HEK293 (cell line): ENCODE data around the gene TMED1.

ENCODE experiments used
- ATF2 ChIP-seq: fragments of 450-650 bp; formaldehyde crosslinking; IDR thresholded peaks from 2 replicates; pipeline ENCODE4 v1.5.1; 2016; ENCODE audit warnings: missing biosample characterization, missing genetic modification characterization, low read depth
- GLIS2 ChIP-seq: fragments of 450-650 bp; formaldehyde crosslinking; IDR thresholded peaks from 2 replicates; pipeline ENCODE4 v1.5.1; 2016; ENCODE audit warnings: missing biosample characterization, missing genetic modification characterization
- HOXA7 ChIP-seq: sonication (generic); formaldehyde crosslinking; IDR thresholded peaks from 2 replicates; pipeline ENCODE4 v1.8.1; 2022; ENCODE audit warnings: missing genetic modification reagents, borderline replicate concordance
- KLF9 ChIP-seq: fragments of 450-650 bp; formaldehyde crosslinking; IDR thresholded peaks from 2 replicates; pipeline ENCODE4 v1.5.1; 2016; ENCODE audit warnings: missing biosample characterization, missing genetic modification characterization, low read depth
- OSR2 ChIP-seq: fragments of 450-650 bp; formaldehyde crosslinking; IDR thresholded peaks from 2 replicates; pipeline ENCODE4 v1.5.1; 2016; ENCODE audit warnings: missing biosample characterization, missing genetic modification characterization
- PRDM10 ChIP-seq: fragments of 450-650 bp; formaldehyde crosslinking; IDR thresholded peaks from 2 replicates; pipeline ENCODE4 v1.5.1; 2016; ENCODE audit warnings: missing biosample characterization, missing genetic modification characterization
- PRDM4 ChIP-seq: fragments of 450-650 bp; formaldehyde crosslinking; IDR thresholded peaks from 2 replicates; pipeline ENCODE4 v1.5.1; 2017; ENCODE audit warnings: missing biosample characterization, missing genetic modification characterization
- SALL2 ChIP-seq: fragments of 450-650 bp; formaldehyde crosslinking; IDR thresholded peaks from 2 replicates; pipeline ENCODE4 v1.5.0; 2017; ENCODE audit warnings: missing biosample characterization, mild to moderate bottlenecking, missing genetic modification characterization, borderline replicate concordance
- TCF7L2 ChIP-seq: IDR thresholded peaks from 2 replicates; pipeline ENCODE4 v1.6.1; 2011; ENCODE audit warnings: low read depth, mild to moderate bottlenecking, inconsistent platforms, low read length, moderate library complexity, borderline replicate concordance
- ZBTB1 ChIP-seq: fragments of 450-650 bp; formaldehyde crosslinking; IDR thresholded peaks from 2 replicates; pipeline ENCODE4 v1.5.1; 2016; ENCODE audit warnings: missing biosample characterization, missing genetic modification characterization
- ZBTB48 ChIP-seq: fragments of 450-650 bp; formaldehyde crosslinking; IDR thresholded peaks from 2 replicates; pipeline ENCODE4 v1.5.1; 2016; ENCODE audit warnings: missing biosample characterization, missing genetic modification characterization
- ZFP41 ChIP-seq: fragments of 450-650 bp; formaldehyde crosslinking; IDR thresholded peaks from 2 replicates; pipeline ENCODE4 v1.5.1; 2016; ENCODE audit warnings: missing biosample characterization, missing genetic modification characterization, borderline replicate concordance
- ZNF10 ChIP-seq: fragments of 450-650 bp; formaldehyde crosslinking; IDR thresholded peaks from 2 replicates; pipeline ENCODE4 v1.5.1; 2017; ENCODE audit warnings: missing biosample characterization, missing genetic modification characterization
- ZNF311 ChIP-seq: fragments of 450-650 bp; formaldehyde crosslinking; IDR thresholded peaks from 2 replicates; pipeline ENCODE4 v1.5.1; 2017; ENCODE audit warnings: missing biosample characterization, missing genetic modification characterization, borderline replicate concordance
- ZNF335 ChIP-seq: fragments of 450-650 bp; formaldehyde crosslinking; conservative IDR thresholded peaks from 2 replicates; pipeline ENCODE4 v1.5.1; 2016; ENCODE audit warnings: missing biosample characterization, missing genetic modification characterization
- ZNF354C ChIP-seq: fragments of 450-650 bp; formaldehyde crosslinking; IDR thresholded peaks from 2 replicates; pipeline ENCODE4 v1.5.1; 2016; ENCODE audit warnings: missing biosample characterization, missing genetic modification characterization, low read depth, borderline replicate concordance
- ZNF391 ChIP-seq: fragments of 450-650 bp; formaldehyde crosslinking; IDR thresholded peaks from 2 replicates; pipeline ENCODE4 v1.5.1; 2016; ENCODE audit warnings: low read depth, missing biosample characterization, missing genetic modification characterization, borderline replicate concordance
- ZNF48 ChIP-seq: fragments of 450-650 bp; formaldehyde crosslinking; IDR thresholded peaks from 2 replicates; pipeline ENCODE4 v1.5.1; 2016; ENCODE audit warnings: missing biosample characterization, missing genetic modification characterization
- ZNF518A ChIP-seq: fragments of 450-650 bp; formaldehyde crosslinking; conservative IDR thresholded peaks from 2 replicates; pipeline ENCODE4 v1.5.1; 2016; ENCODE audit warnings: low read depth, missing biosample characterization, missing genetic modification characterization
- ZNF544 ChIP-seq: fragments of 450-650 bp; formaldehyde crosslinking; IDR thresholded peaks from 2 replicates; pipeline ENCODE4 v1.5.0; 2017; ENCODE audit warnings: missing biosample characterization, missing genetic modification characterization
- ZNF549 ChIP-seq: fragments of 450-650 bp; IDR thresholded peaks from 2 replicates; pipeline ENCODE4 v1.5.1; 2018; ENCODE audit warnings: missing biosample characterization, missing genetic modification characterization, mild to moderate bottlenecking, inconsistent platforms, moderate library complexity
- ZNF560 ChIP-seq: fragments of 450-650 bp; formaldehyde crosslinking; IDR thresholded peaks from 2 replicates; pipeline ENCODE4 v1.5.1; 2017; ENCODE audit warnings: missing biosample characterization, missing genetic modification characterization, borderline replicate concordance
- ZNF621 ChIP-seq: fragments of 450-650 bp; formaldehyde crosslinking; IDR thresholded peaks from 2 replicates; pipeline ENCODE4 v1.5.1; 2017; ENCODE audit warnings: missing biosample characterization, missing genetic modification characterization
- ZNF677 ChIP-seq: fragments of 450-650 bp; IDR thresholded peaks from 2 replicates; pipeline ENCODE4 v1.5.0; 2018; ENCODE audit warnings: missing biosample characterization, mild to moderate bottlenecking, missing genetic modification characterization, moderate library complexity
- ZNF76 ChIP-seq: fragments of 450-650 bp; formaldehyde crosslinking; IDR thresholded peaks from 2 replicates; pipeline ENCODE4; 2016; ENCODE audit warnings: low read depth, missing biosample characterization, missing genetic modification characterization, borderline replicate concordance
- ZNF768 ChIP-seq: fragments of 450-650 bp; formaldehyde crosslinking; IDR thresholded peaks from 2 replicates; pipeline ENCODE4 v1.5.1; 2018; ENCODE audit warnings: missing biosample characterization, mild to moderate bottlenecking, missing genetic modification characterization
- ZXDB ChIP-seq: fragments of 450-650 bp; formaldehyde crosslinking; IDR thresholded peaks from 2 replicates; pipeline ENCODE4 v1.5.1; 2016; ENCODE audit warnings: missing biosample characterization, missing genetic modification characterization

TMED1 gene

GRCh38 chr19:10836479-10837330 is 693 bp upstream of the TMED1 start (continued):
- no peak for TF ChIP-seq ATF2 (tag by site-specific recombination)
- TF ChIP-seq ZNF354C (tag by site-specific recombination): no peak
- TF ChIP-seq GLIS2: no peak
- no peak for TF ChIP-seq SALL2 (tag by site-specific recombination)
- TF ChIP-seq ZNF677: no peak
- TF ChIP-seq ZNF311 (tag by site-specific recombination): no peak
- TF ChIP-seq ZNF621: no peak
- TF ChIP-seq PRDM4 (tag by site-specific recombination): peak; percentile 18; the same call in 1 of the 2 replicates
- peak; percentile 93 for TF ChIP-seq ZNF76
- TF ChIP-seq ZNF391: peak; percentile 54; the same call in 1 of the 2 replicates
- TF ChIP-seq ZBTB48: no peak
- no peak for TF ChIP-seq ZNF560 (tag by site-specific recombination)
- TF ChIP-seq ZNF335 (tag by site-specific recombination): peak; percentile 75
- no peak for TF ChIP-seq ZBTB1
- no peak for TF ChIP-seq ZNF768 (tag by site-specific recombination)
- TF ChIP-seq ZXDB (tag by site-specific recombination): peak; percentile 76
- no peak for TF ChIP-seq ZFP41 (tag by site-specific recombination)
- TF ChIP-seq TCF7L2: no peak
- no peak for TF ChIP-seq ZNF544
- TF ChIP-seq ZNF518A (tag by site-specific recombination): peak; percentile 89
- no peak for TF ChIP-seq HOXA7
- TF ChIP-seq OSR2 (tag by site-specific recombination): 0 out of 2 replicates have a peak, but pooled peaks have one; percentile 7
- peak; percentile 76 for TF ChIP-seq KLF9
- TF ChIP-seq ZNF549 (tag by site-specific recombination): no peak
- TF ChIP-seq PRDM10 (tag by site-specific recombination): no peak; the same call in 1 of the 2 replicates
- no peak for TF ChIP-seq ZNF48 (tag by site-specific recombination)
- no peak for TF ChIP-seq ZNF10 (tag by site-specific recombination)
